NB4 (cell line): ENCODE results near the gene LDAH.

Source experiments
- DNase-seq: peaks from one replicate; pipeline ENCODE4 v3.0.0; 2010; ENCODE audit warnings: low read depth
- H3K4me3 ChIP-seq: one replicate; pipeline ENCODE4 v1.5.1; 2011; ENCODE audit warnings: mild to moderate bottlenecking, low read depth, low read length, moderate library complexity
- MYC ChIP-seq: IDR thresholded peaks from 2 replicates; pipeline ENCODE4 v1.6.1; 2011; ENCODE audit warnings: low read depth, low read length
- POLR2A ChIP-seq: IDR thresholded peaks from 2 replicates; pipeline ENCODE4 v1.6.1; 2011; ENCODE audit warnings: mild to moderate bottlenecking; ENCODE audit not compliant: insufficient read length; ENCODE audit errors: extremely low read depth
- TF ChIP-seq, protein P1 (sequence below): IDR thresholded peaks from one replicate; pipeline ENCODE4 v1.5.1; 2012; ENCODE audit warnings: low read depth, low read length
- TF ChIP-seq, protein P2 (sequence below): IDR thresholded peaks from 2 replicates; pipeline ENCODE4 v1.6.1; 2011; ENCODE audit warnings: low read depth, low read length

The LDAH gene

DNA sequence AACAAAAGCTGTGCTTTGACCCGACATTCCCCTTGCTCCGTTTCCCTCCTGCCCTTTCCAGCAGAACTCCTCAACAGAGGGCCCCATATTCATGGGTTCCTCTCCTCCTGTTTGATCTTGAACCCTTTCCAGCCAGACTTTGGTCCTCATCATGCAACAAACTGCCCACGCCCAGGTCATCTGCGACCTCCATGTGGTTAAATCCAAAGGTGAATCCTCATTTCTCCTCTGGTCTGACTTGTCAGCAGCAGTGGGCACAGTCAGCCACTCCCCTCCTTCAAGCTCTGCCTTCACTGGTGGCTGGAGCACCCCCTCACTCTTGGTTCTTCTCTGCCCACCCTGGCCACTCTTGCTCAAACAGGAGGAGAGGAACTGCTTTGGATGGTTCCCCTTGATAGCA is 174.7 kb downstream of the LDAH start:
- DNase-seq: no peak
- TF ChIP-seq, protein P1, sequence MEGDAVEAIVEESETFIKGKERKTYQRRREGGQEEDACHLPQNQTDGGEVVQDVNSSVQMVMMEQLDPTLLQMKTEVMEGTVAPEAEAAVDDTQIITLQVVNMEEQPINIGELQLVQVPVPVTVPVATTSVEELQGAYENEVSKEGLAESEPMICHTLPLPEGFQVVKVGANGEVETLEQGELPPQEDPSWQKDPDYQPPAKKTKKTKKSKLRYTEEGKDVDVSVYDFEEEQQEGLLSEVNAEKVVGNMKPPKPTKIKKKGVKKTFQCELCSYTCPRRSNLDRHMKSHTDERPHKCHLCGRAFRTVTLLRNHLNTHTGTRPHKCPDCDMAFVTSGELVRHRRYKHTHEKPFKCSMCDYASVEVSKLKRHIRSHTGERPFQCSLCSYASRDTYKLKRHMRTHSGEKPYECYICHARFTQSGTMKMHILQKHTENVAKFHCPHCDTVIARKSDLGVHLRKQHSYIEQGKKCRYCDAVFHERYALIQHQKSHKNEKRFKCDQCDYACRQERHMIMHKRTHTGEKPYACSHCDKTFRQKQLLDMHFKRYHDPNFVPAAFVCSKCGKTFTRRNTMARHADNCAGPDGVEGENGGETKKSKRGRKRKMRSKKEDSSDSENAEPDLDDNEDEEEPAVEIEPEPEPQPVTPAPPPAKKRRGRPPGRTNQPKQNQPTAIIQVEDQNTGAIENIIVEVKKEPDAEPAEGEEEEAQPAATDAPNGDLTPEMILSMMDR: no peak
- TF ChIP-seq POLR2A (no peak), MYC (no peak)
- TF ChIP-seq, protein P2, sequence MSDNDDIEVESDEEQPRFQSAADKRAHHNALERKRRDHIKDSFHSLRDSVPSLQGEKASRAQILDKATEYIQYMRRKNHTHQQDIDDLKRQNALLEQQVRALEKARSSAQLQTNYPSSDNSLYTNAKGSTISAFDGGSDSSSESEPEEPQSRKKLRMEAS: no peak
- H3K4me3 ChIP-seq: no peak overlapping the region

DNA sequence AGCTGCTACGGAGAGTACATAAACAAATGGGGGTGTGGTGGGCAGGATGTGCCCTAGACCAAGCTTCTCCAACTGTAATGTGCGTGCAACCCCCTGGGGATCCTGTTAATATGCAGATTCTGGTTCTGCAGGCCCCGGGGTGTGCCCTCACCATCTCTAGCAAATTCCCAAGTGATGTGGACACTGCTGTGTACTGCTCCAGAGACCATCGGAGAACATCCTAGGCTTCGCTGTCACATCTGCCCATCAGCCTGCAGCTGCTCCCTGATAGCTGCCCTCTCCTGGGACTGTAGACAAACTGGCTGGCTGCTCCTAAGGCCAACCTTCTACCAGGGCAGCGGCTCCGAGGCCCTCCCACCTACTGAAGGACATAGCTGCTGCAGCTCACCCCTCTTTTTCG is 175.2 kb downstream of the LDAH start:
- TF ChIP-seq, protein P1: no peak
- TF ChIP-seq, protein P2: no peak
- no peak for TF ChIP-seq POLR2A
- no peak for TF ChIP-seq MYC
- DNase-seq: no peak
- no peak overlapping the region for H3K4me3 ChIP-seq

DNA sequence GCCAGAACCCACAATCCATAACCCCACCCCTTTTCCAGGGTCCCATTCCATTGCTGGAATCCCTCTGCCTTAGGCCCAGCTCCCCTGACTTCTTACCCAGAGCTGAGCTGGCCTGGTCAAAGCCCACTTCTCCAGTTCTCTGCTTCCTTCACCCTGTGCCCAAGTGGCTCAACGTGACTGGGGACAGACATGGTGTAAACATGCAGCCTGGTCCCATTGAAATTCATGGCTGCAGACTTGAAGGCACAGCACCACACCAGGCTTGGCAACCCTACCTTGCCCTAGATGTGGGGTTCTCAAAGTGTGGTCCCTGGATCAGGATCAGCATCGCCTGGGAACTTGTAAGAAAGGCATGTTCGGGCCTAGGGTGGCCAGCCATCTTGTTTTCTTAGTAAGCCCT is 175.7 kb downstream of the LDAH start:
- TF ChIP-seq MYC: no peak
- TF ChIP-seq, protein P1: no peak
- TF ChIP-seq POLR2A: no peak
- TF ChIP-seq, protein P2: no peak
- no peak overlapping the region for H3K4me3 ChIP-seq
- DNase-seq: no peak

DNA sequence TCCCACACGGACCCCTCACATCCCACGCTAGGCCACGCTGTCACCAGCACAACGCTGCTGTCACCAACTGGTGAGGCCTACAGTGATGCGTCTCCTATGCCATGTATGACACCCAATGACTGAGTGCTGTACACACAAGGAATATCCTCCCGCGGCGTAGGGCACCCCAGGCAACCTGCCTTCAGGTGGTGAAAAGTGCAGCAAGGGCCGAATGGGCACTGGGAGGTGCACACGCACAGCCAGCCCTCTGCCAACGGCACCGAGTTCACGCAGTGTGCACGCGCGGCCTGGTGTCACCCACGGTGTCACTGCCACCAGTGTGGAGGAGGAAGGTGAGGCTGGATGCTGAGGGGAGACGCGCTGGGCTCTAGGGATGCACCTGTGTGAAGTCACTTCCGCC is 176.5 kb downstream of the LDAH start:
- no peak overlapping the region for H3K4me3 ChIP-seq
- TF ChIP-seq, protein P2: no peak
- no peak for DNase-seq

DNA sequence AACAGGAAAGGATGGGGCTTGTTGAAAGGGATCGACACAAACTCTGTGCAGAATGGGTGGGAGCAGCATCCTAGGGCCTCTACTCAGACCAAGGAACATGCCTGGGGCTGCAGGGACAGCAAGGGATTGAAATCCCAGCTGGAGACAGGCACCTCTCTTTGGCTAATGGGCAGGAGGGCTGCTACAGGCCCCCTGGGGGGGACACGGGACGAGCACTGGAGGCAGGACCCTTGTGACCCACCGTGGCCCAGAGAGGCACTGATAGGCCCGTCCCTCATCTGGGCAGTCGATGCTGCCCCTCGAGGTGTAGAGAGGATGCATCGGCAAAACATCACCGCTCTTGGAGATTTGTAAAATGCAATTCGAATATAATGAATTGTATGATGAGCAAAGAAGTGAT is 177.1 kb downstream of the LDAH start:
- no peak overlapping the region for H3K4me3 ChIP-seq
- DNase-seq: no peak
- TF ChIP-seq POLR2A (no peak), MYC (no peak)
- TF ChIP-seq, protein P2: no peak
- TF ChIP-seq, protein P1: no peak

DNA sequence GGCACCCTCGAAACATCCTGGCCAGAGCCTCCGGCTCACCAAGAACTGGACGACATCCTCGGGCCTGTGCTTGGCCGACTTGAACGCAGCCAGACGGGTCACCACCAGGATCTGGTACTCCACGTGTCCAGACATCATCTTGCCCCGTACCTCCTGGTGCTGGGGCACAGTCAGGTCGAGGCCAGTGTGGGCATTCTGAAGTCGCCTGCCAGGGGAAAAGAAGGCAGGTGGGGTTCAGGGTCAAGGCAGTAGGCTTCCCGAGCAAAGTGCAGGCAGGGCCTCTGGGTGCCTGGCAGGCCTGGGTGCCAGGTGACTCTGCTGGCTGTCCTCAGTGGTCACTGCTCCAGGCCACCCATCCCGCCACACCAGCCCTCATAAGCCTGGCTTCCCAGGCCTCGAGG is 177.6 kb downstream of the LDAH start:
- DNase-seq: no peak
- TF ChIP-seq, protein P2: no peak
- no peak for TF ChIP-seq MYC
- no peak for TF ChIP-seq POLR2A
- TF ChIP-seq, protein P1: no peak

More for the DNA sequence above, 177.6 kb downstream of the LDAH start:
- H3K4me3 ChIP-seq: no peak overlapping the region
